H1 (cell line): Measurements from ENCODE around the gene PSMC3. TPM values are rescaled to one million over a fixed set of nuclear protein-coding genes. Genes with fewer than 3 reads are reported as not detected.

Experiments used
- CTCF ChIA-PET: fragments of 300-600 bp; sonication (Branson Sonifier 250); formaldehyde crosslinking; loops from one replicate; lab custom pipeline; 2021; ENCODE audit not compliant: partially characterized antibody; lab: Charles Lee
- POLR2A ChIA-PET: fragments of 300-600 bp; sonication (Branson Sonifier 250); formaldehyde crosslinking; loops from one replicate; lab custom pipeline; 2021; ENCODE audit warnings: inconsistent platforms; ENCODE audit not compliant: partially characterized antibody; lab: Charles Lee
- DNase-seq, 2 experiments: peaks; one replicate each; pipeline versions ENCODE4 v3.0.0 to v3.0.0-alpha.2; 2010 to 2022; ENCODE audit warnings: low spot score in 2 of 2, low read depth in 1 of 2, mixed read lengths in 1 of 2
- FAIRE-seq: peaks from 2 replicates; lab custom pipeline; 2011; peaks lifted over from hg19 to GRCh38; lab: Jason Lieb, UNC
- H2AFZ ChIP-seq: 2 replicates; pipeline ENCODE4 v1.8.1; 2012; ENCODE audit warnings: low read length, inconsistent platforms
- H2AK5ac ChIP-seq: 2 replicates; pipeline ENCODE4 v1.6.1; 2013; ENCODE audit warnings: low read depth, low read length
- H2BK120ac ChIP-seq: replicated peaks from 2 replicates; pipeline ENCODE3; 2013; ENCODE audit warnings: low read depth, low read length, inconsistent platforms
- H2BK12ac ChIP-seq: 2 replicates; pipeline ENCODE4 v1.6.1; 2013; ENCODE audit warnings: low read depth, low read length
- H2BK15ac ChIP-seq: 2 replicates; pipeline ENCODE4 v1.6.1; 2013; ENCODE audit warnings: low read length
- H2BK20ac ChIP-seq: 2 replicates; pipeline ENCODE4 v1.6.1; 2013; ENCODE audit warnings: low read length
- H2BK5ac ChIP-seq: 2 replicates; pipeline ENCODE4 v1.6.1; 2013; ENCODE audit warnings: low read depth, low read length
- H3K14ac ChIP-seq: 2 replicates; pipeline ENCODE4 v1.6.1; 2013; ENCODE audit warnings: inconsistent platforms; ENCODE audit not compliant: insufficient read length
- H3K18ac ChIP-seq: 2 replicates; pipeline ENCODE4 v1.6.1; 2013; ENCODE audit warnings: low read length; ENCODE audit errors: extremely low read depth
- H3K23ac ChIP-seq: 2 replicates; pipeline ENCODE4 v1.6.1; 2013; ENCODE audit warnings: inconsistent platforms; ENCODE audit not compliant: insufficient read length
- H3K23me2 ChIP-seq: 2 replicates; pipeline ENCODE4 v1.6.1; 2013; ENCODE audit warnings: low read depth, low read length
- H3K27ac ChIP-seq: 2 replicates; pipeline ENCODE4 v1.6.1; 2011; ENCODE audit warnings: low read depth, low read length, inconsistent platforms
- H3K27me3 ChIP-seq, 4 experiments: replicated peaks in 1 of 4; 1 replicate in 1 of 4; 2 replicates in 3 of 4; pipeline versions ENCODE4 v1.6.1 to v1.8.1; 2011 to 2013; ENCODE audit warnings: low read length in 3 of 4, mild to moderate bottlenecking in 3 of 4, inconsistent platforms in 2 of 4, mixed read lengths in 2 of 4, moderate library complexity in 1 of 4; ENCODE audit not compliant: control insufficient read depth in 3 of 4, insufficient read depth in 3 of 4; ENCODE audit errors: extremely low read depth in 1 of 4
- H3K36me3 ChIP-seq, 4 experiments: 2 replicates each; pipeline versions ENCODE4 v1.6.1 to v1.8.1; 2011 to 2013; ENCODE audit warnings: mild to moderate bottlenecking in 4 of 4, low read length in 3 of 4, moderate library complexity in 2 of 4, control low read depth in 1 of 4, inconsistent platforms in 1 of 4; ENCODE audit not compliant: insufficient read depth in 4 of 4, control insufficient read depth in 2 of 4
- H3K4ac ChIP-seq: replicated peaks from 2 replicates; pipeline ENCODE3; 2013; ENCODE audit warnings: low read length, low read depth, mixed read lengths, inconsistent platforms; ENCODE audit not compliant: insufficient read length
- H3K4me1 ChIP-seq, 4 experiments: replicated peaks in 1 of 4; 1 replicate in 1 of 4; 2 replicates in 3 of 4; pipeline versions ENCODE4 v1.6.1 to v1.8.1; 2011 to 2013; ENCODE audit warnings: low read length in 3 of 4, inconsistent platforms in 2 of 4, mixed read lengths in 1 of 4; ENCODE audit not compliant: insufficient read depth in 4 of 4, control insufficient read depth in 3 of 4
- H3K4me2 ChIP-seq, 2 experiments: 2 replicates each; pipeline versions ENCODE4 v1.6.1 to v1.8.1; 2011 to 2013; ENCODE audit warnings: low read depth in 2 of 2, low read length in 2 of 2, control low read depth in 1 of 2, inconsistent platforms in 1 of 2, mild to moderate bottlenecking in 1 of 2; ENCODE audit not compliant: insufficient read depth in 1 of 2
- H3K4me3 ChIP-seq, 4 experiments: fragments of 200-600, 300-600 bp in 1 of 4; sonication (generic), shearing (Covaris generic), sonication (Bioruptor Twin) in 1 of 4; 2 replicates each; pipeline versions ENCODE4 v1.5.1 to v1.8.1; 2011 to 2016; ENCODE audit warnings: low read length in 4 of 4, low read depth in 3 of 4, control low read depth in 2 of 4, inconsistent platforms in 2 of 4, mild to moderate bottlenecking in 2 of 4, mixed read lengths in 1 of 4, moderate library complexity in 1 of 4; ENCODE audit not compliant: insufficient read depth in 2 of 4; ENCODE audit errors: extremely low read depth in 1 of 4
- H3K56ac ChIP-seq: replicated peaks from 2 replicates; pipeline ENCODE3; 2013; ENCODE audit warnings: low read depth, mild to moderate bottlenecking, mixed read lengths, low read length, inconsistent platforms; ENCODE audit not compliant: insufficient read length
- H3K79me1 ChIP-seq: 2 replicates; pipeline ENCODE4 v1.6.1; 2013; ENCODE audit warnings: low read depth, low read length, control low read depth
- H3K79me2 ChIP-seq, 2 experiments: 2 replicates each; pipeline versions ENCODE4 v1.6.1 to v1.8.1; 2012 to 2013; ENCODE audit warnings: low read length in 2 of 2, mild to moderate bottlenecking in 2 of 2, inconsistent platforms in 1 of 2; ENCODE audit not compliant: insufficient read depth in 2 of 2, control insufficient read depth in 1 of 2
- H3K9ac ChIP-seq, 4 experiments: replicated peaks in 1 of 4; 1 replicate in 1 of 4; 2 replicates in 3 of 4; pipeline versions ENCODE4 v1.6.1 to v1.8.1; 2011 to 2013; ENCODE audit warnings: low read depth in 3 of 4, low read length in 3 of 4, control low read depth in 2 of 4, mild to moderate bottlenecking in 2 of 4, moderate library complexity in 2 of 4, inconsistent platforms in 1 of 4; ENCODE audit errors: extremely low read depth in 1 of 4
- H3K9me3 ChIP-seq, 2 experiments: 2 replicates each; pipeline versions ENCODE4 v1.6.1 to v1.8.1; 2012 to 2013; ENCODE audit warnings: mild to moderate bottlenecking in 2 of 2, moderate library complexity in 2 of 2, control low read depth in 1 of 2, inconsistent platforms in 1 of 2, low read depth in 1 of 2, low read length in 1 of 2, mixed read lengths in 1 of 2; ENCODE audit not compliant: insufficient read depth in 2 of 2
- H4K20me1 ChIP-seq, 2 experiments: replicated peaks in 1 of 2; 2 replicates each; pipeline versions ENCODE3 to v1.8.1; 2011 to 2013; ENCODE audit warnings: inconsistent platforms in 2 of 2, low read length in 2 of 2, mild to moderate bottlenecking in 1 of 2; ENCODE audit not compliant: insufficient read depth in 2 of 2, control insufficient read depth in 1 of 2
- H4K5ac ChIP-seq: 2 replicates; pipeline ENCODE4 v1.6.1; 2013; ENCODE audit warnings: low read length, low read depth, mixed read lengths, inconsistent platforms; ENCODE audit not compliant: insufficient read length
- H4K8ac ChIP-seq: 2 replicates; pipeline ENCODE4 v1.8.0; 2013; ENCODE audit warnings: mild to moderate bottlenecking, moderate library complexity, low read length, inconsistent platforms; ENCODE audit not compliant: insufficient read depth; ENCODE audit errors: extremely low read depth
- H4K91ac ChIP-seq: replicated peaks from 2 replicates; pipeline ENCODE3; 2013; ENCODE audit warnings: low read length, mixed read lengths, inconsistent platforms; ENCODE audit not compliant: insufficient read length
- CREB1 ChIP-seq: IDR thresholded peaks from 2 replicates; pipeline ENCODE4 v1.6.1; 2012; ENCODE audit warnings: inconsistent platforms
- HDAC2 ChIP-seq, 2 experiments: fragments of 300-600 bp in 1 of 2; sonication (generic) in 1 of 2; IDR thresholded peaks; 2 replicates each; pipeline ENCODE4 v1.6.1; 2011 to 2012; ENCODE audit warnings: low read depth in 2 of 2, low read length in 2 of 2, mild to moderate bottlenecking in 2 of 2, moderate library complexity in 2 of 2, borderline replicate concordance in 1 of 2, inconsistent platforms in 1 of 2
- KDM1A ChIP-seq: fragments of 200-600, 300-600 bp; sonication (generic); IDR thresholded peaks from 2 replicates; pipeline ENCODE4 v1.7.1; 2016; ENCODE audit warnings: mild to moderate bottlenecking, low read length, borderline replicate concordance
- NANOG ChIP-seq: IDR thresholded peaks from 2 replicates; pipeline ENCODE4 v1.6.1; 2011; ENCODE audit warnings: low read length, low read depth, mild to moderate bottlenecking, inconsistent platforms; ENCODE audit not compliant: insufficient read depth, poor library complexity, severe bottlenecking
- RFX5 ChIP-seq: IDR thresholded peaks from 2 replicates; pipeline ENCODE4 v1.6.1; 2011; ENCODE audit warnings: low read depth, low read length, improper control_type of control experiment, borderline replicate concordance
- SIN3A ChIP-seq, 2 experiments: IDR thresholded peaks in 1 of 2; conservative IDR thresholded peaks in 1 of 2; 2 replicates each; pipeline ENCODE4 v1.6.1; 2011 to 2012; ENCODE audit warnings: low read length in 2 of 2, improper control_type of control experiment in 1 of 2, low read depth in 1 of 2, mild to moderate bottlenecking in 1 of 2
- SIRT6 ChIP-seq: IDR thresholded peaks from one replicate; pipeline ENCODE4 v1.7.1; 2012; ENCODE audit warnings: low read length, inconsistent platforms
- polyA plus RNA-seq, 7 experiments: library from polyadenylated mRNA; depleted of rRNA in 3 of 7; stranded (reverse) in 5 of 7; unstranded in 2 of 7; fragments of >200 nt in 5 of 7; fragments of 200-250 nt in 2 of 7; gene quantifications; 1 replicate in 5 of 7; 2 replicates in 1 of 7; 4 replicates in 1 of 7; pipeline versions ENCODE4 v1.2.1 to v1.2.3, GENCODE V29; 2011 to 2013; ENCODE audit warnings: missing spikeins in 2 of 7, mixed read lengths in 2 of 7
- total RNA-seq: library from RNA; stranded (reverse); fragmentation: NEBNext Ultra II Directional; extraction: Animal tissue kit (Norgen Biotek cat#: 25700); gene quantifications from 2 replicates; pipeline ENCODE4 v1.2.1, GENCODE V29; 2021
- TF ChIP-seq, protein P1 (sequence below): IDR thresholded peaks from 2 replicates; pipeline ENCODE4 v1.6.1; 2012; ENCODE audit warnings: inconsistent platforms

Gene PSMC3
- total and polyA plus RNA-seq, 2 of the 8 experiments (the other 6 are each of a cell fraction or from before 2014, with no cell fraction given): 105 to 160 TPM

DNA sequence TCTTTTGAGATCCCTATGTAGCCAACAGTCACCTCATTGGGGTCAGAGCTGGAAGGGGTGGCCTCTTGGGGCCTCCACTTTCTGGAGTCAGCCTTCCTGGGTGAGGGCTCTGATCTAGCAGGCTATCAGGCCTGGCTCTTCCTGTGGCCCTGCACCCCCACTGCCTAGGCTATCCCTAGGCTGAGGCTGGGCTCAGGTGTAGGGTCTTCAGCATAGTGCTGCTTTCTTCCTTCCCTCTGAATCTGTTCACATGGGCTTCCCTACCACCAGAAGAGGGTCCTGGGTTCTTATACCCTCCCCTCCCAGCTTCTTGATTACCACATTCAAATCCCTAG is 47.4 kb downstream of the PSMC3 start:
- Histone ChIP-seq H3K18ac (no peak overlapping the region), H3K79me2 (no peaks in the 10 kb centered on the region), H3K27ac (no peak overlapping the region), H2BK12ac (0 out of 2 replicates have a peak overlapping the region, but pooled peaks have one; percentile 60), H2BK5ac (no peak overlapping the region), H3K4me3 (no peak overlapping the region), H2BK120ac (no peak overlapping the region), H3K4me1 (peaks cover 0 to 5% (median 2%) of the 10 kb centered on the region in 4 experiments; a peak in 5 of 7 replicates), H3K27me3 (no peaks in the 10 kb centered on the region), H3K36me3 (no peaks in the 10 kb centered on the region), H3K4ac (no peak overlapping the region), H3K9me3 (no peaks in the 10 kb centered on the region), H2BK20ac (no peak overlapping the region), H4K5ac (no peak overlapping the region), H3K9ac (no peak overlapping the region; a peak in 2 of 7 replicates), H3K23me2 (peaks cover 9% of the 10 kb centered on the region; the same call in 1 of the 2 replicates), H3K4me2 (no peak overlapping the region), H2AK5ac (no peak overlapping the region), H2BK15ac (0 out of 2 replicates have a peak overlapping the region, but pooled peaks have one; percentile 81), H3K23ac (no peak overlapping the region), H4K91ac (no peak overlapping the region), H4K20me1 (peaks cover 0 to 2% of the 10 kb centered on the region in 2 experiments), H3K79me1 (no peaks in the 10 kb centered on the region), H3K14ac (no peak overlapping the region), H3K56ac (no peak overlapping the region), H2AFZ (peak overlapping the region; percentile 54; the same call in 1 of the 2 replicates), H4K8ac (peak overlapping the region; percentile 83; the same call in 1 of the 2 replicates)
- CTCF ChIA-PET: interaction anchor here (1.0 to 2.9 kb wide), 3 partner anchors 10 to 54 kb away, joined by 3 to 8 read pairs (median 4); no protein-coding TSS in a partner anchor
- DNase-seq (no peak), FAIRE-seq (no peak)
- POLR2A ChIA-PET: interaction anchor here (0.8 to 1.4 kb wide), 3 partner anchors 24 to 39 kb away, joined by 3 to 4 read pairs (median 4); no protein-coding TSS in a partner anchor
- no peak for TF ChIP-seq KDM1A
- no peak for TF ChIP-seq NANOG
- no peak for TF ChIP-seq RFX5
- TF ChIP-seq CREB1: no peak
- no peak for TF ChIP-seq SIN3A (conservative IDR thresholded peaks at IDR 0.05 in 1 of 2, IDR thresholded peaks at IDR 0.05 in 1 of 2; ENCODE audit: low read depth in 1 of 2, low read length in 2 of 2)
- TF ChIP-seq SIRT6: no peak
- TF ChIP-seq HDAC2 (IDR thresholded peaks at IDR 0.05; ENCODE audit: borderline replicate concordance in 1 of 2, low read depth in 2 of 2, low read length in 2 of 2): no peak
- TF ChIP-seq, protein P1, sequence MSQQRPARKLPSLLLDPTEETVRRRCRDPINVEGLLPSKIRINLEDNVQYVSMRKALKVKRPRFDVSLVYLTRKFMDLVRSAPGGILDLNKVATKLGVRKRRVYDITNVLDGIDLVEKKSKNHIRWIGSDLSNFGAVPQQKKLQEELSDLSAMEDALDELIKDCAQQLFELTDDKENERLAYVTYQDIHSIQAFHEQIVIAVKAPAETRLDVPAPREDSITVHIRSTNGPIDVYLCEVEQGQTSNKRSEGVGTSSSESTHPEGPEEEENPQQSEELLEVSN: no peak
